OCI-LY7 (cell line): ENCODE results near the gene TP53I11. TPM values are rescaled to one million over a fixed set of nuclear protein-coding genes. Genes with fewer than 3 reads are reported as not detected.

Experiments used
- BruUV-seq: library from RNA; stranded (reverse); fragments of 400-500 nt; replicated peaks from 2 replicates; lab custom pipeline; 2021; lab: Mats Ljungman, UMichigan
- CTCF ChIA-PET: fragments of 300-600 bp; sonication (Branson Sonifier 250); formaldehyde crosslinking; loops from one replicate; lab custom pipeline; 2022; ENCODE audit warnings: antibody characterized with exemption; ENCODE audit not compliant: unreplicated experiment; lab: Charles Lee
- POLR2A ChIA-PET: fragments of 300-600 bp; sonication (Branson Sonifier 250); formaldehyde crosslinking; loops from one replicate; lab custom pipeline; 2022; ENCODE audit warnings: antibody characterized with exemption; lab: Charles Lee
- DNase-seq: peaks from one replicate; pipeline ENCODE4 v3.0.0-alpha.2; 2015; ENCODE audit warnings: low spot score
- H2AFZ ChIP-seq: fragments of 200-600 bp; sonication (generic), shearing (Covaris generic); 2 replicates; pipeline ENCODE4 v1.6.1; 2014; ENCODE audit warnings: mild to moderate bottlenecking, antibody characterized with exemption, low read length, moderate library complexity
- H3K27ac ChIP-seq: fragments of 200-600 bp; sonication (generic); 2 replicates; pipeline ENCODE4 v1.5.1; 2014; ENCODE audit warnings: mixed run types, low read depth, mild to moderate bottlenecking, moderate library complexity, low read length, inconsistent platforms; ENCODE audit not compliant: poor library complexity, severe bottlenecking
- H3K36me3 ChIP-seq: fragments of 200-600 bp; sonication (generic); 2 replicates; pipeline ENCODE4 v1.6.1; 2014; ENCODE audit warnings: mild to moderate bottlenecking, antibody characterized with exemption, low read length, moderate library complexity, mixed read lengths; ENCODE audit not compliant: insufficient read depth
- H3K4me1 ChIP-seq: fragments of 200-600 bp; sonication (generic); 2 replicates; pipeline ENCODE4 v1.5.1; 2014; ENCODE audit warnings: mild to moderate bottlenecking, low read length; ENCODE audit not compliant: insufficient read depth, poor library complexity, severe bottlenecking
- H3K4me2 ChIP-seq: fragments of 200-600 bp; sonication (generic); 2 replicates; pipeline ENCODE4 v1.6.1; 2014; ENCODE audit warnings: mild to moderate bottlenecking, low read length
- H3K4me3 ChIP-seq: fragments of 200-600 bp; sonication (generic); 2 replicates; pipeline ENCODE4 v1.5.1; 2014; ENCODE audit warnings: mild to moderate bottlenecking, low read depth, low read length; ENCODE audit not compliant: poor library complexity, severe bottlenecking
- H3K79me2 ChIP-seq: fragments of 200-600 bp; sonication (generic); 2 replicates; pipeline ENCODE4 v1.6.1; 2016; ENCODE audit warnings: low read depth, mild to moderate bottlenecking, low read length, moderate library complexity, mixed read lengths; ENCODE audit not compliant: insufficient read depth
- H3K9me2 ChIP-seq: fragments of 200-600 bp; sonication (generic); 2 replicates; pipeline ENCODE4 v1.6.1; 2016; ENCODE audit warnings: mild to moderate bottlenecking, low read length, mixed read lengths; ENCODE audit not compliant: insufficient read depth
- H3K9me3 ChIP-seq: fragments of 200-600 bp; sonication (generic); 2 replicates; pipeline ENCODE4 v1.6.1; 2014; ENCODE audit warnings: mild to moderate bottlenecking, mixed run types, low read length, mixed read lengths
- H4K20me1 ChIP-seq: fragments of 200-600 bp; sonication (generic); 2 replicates; pipeline ENCODE4 v1.6.1; 2014; ENCODE audit warnings: mild to moderate bottlenecking, antibody characterized with exemption, low read length, moderate library complexity, mixed read lengths; ENCODE audit not compliant: insufficient read depth
- EZH2phosphoT487 ChIP-seq: fragments of 200-600 bp; sonication (generic); IDR thresholded peaks from 2 replicates; pipeline ENCODE4 v1.6.1; 2018; ENCODE audit warnings: low read depth, borderline replicate concordance, mild to moderate bottlenecking, mixed run types, antibody characterized with exemption, low read length, moderate library complexity, mixed read lengths
- intact Hi-C: fragments of 100-400 bp; cut with micrococcal nuclease; formaldehyde crosslinking; loops from one replicate; pipeline ENCODE4 v1.10.0; 2022; ENCODE audit not compliant: unreplicated experiment
- total RNA-seq, 2 experiments: library from RNA; depleted of rRNA in 1 of 2; stranded (reverse); fragments of >200 nt in 1 of 2; shearing (Covaris generic) in 1 of 2; gene quantifications; 2 replicates each; pipeline ENCODE4 v1.2.3, GENCODE V29; 2014 to 2022
- TF ChIP-seq, protein P1 (sequence below): fragments of 200-600 bp; sonication (generic); conservative IDR thresholded peaks from 2 replicates; pipeline ENCODE4 v1.5.1; 2014; ENCODE audit warnings: mild to moderate bottlenecking, antibody characterized with exemption, low read length, moderate library complexity, mixed read lengths

Gene TP53I11
- total RNA-seq, 2 experiments from 2014 or later: 0.25 to 0.51 TPM

DNA sequence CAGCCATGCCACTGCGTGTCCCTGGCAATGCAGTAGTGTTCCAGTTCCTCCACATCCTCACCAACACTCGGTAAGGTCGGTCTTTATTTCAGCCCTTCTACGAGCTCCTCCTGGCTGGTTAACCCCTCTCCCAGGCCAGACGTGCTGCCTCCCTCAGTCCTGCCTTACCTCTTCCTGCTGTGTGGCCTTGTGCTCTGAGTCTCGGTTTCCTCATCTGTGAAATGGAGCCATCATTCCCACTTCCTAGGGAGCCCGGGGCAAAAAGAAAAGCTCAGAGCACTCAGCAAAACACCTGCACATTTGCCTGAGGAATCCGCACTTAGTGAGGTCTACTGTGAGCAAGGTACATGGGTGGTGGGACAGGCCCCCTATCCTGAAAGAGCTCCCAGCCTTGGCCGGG lies 9.8 kb downstream of the TP53I11 start:
- H3K36me3 ChIP-seq: no peaks in the 10 kb centered on the region
- no peaks in the 10 kb centered on the region for H4K20me1 ChIP-seq
- intact Hi-C loops: loop anchor here (5.0 kb wide), 1 partner anchor 91 kb away; no protein-coding TSS in a partner anchor
- no peak overlapping the region for H2AFZ ChIP-seq
- no peak for TF ChIP-seq EZH2phosphoT487
- TF ChIP-seq, protein P1, sequence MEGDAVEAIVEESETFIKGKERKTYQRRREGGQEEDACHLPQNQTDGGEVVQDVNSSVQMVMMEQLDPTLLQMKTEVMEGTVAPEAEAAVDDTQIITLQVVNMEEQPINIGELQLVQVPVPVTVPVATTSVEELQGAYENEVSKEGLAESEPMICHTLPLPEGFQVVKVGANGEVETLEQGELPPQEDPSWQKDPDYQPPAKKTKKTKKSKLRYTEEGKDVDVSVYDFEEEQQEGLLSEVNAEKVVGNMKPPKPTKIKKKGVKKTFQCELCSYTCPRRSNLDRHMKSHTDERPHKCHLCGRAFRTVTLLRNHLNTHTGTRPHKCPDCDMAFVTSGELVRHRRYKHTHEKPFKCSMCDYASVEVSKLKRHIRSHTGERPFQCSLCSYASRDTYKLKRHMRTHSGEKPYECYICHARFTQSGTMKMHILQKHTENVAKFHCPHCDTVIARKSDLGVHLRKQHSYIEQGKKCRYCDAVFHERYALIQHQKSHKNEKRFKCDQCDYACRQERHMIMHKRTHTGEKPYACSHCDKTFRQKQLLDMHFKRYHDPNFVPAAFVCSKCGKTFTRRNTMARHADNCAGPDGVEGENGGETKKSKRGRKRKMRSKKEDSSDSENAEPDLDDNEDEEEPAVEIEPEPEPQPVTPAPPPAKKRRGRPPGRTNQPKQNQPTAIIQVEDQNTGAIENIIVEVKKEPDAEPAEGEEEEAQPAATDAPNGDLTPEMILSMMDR: no peak
- H3K9me3 ChIP-seq: no peaks in the 10 kb centered on the region
- no peak for DNase-seq
- no peak overlapping the region for H3K4me3 ChIP-seq
- CTCF ChIA-PET: interaction anchor here (1.1 to 1.2 kb wide), 2 partner anchors 10 to 14 kb away, joined by 3 to 7 read pairs; no protein-coding TSS in a partner anchor
- no peaks in the 10 kb centered on the region for H3K9me2 ChIP-seq
- POLR2A ChIA-PET: interaction anchor here (1.1 kb wide), 1 partner anchor 145 kb away, joined by 3 read pairs; no protein-coding TSS in a partner anchor
- no peak overlapping the region for H3K27ac ChIP-seq
- no peak overlapping the region for H3K4me2 ChIP-seq
- H3K4me1 ChIP-seq: peaks cover 27% of the 10 kb centered on the region
- no peaks in the 10 kb centered on the region for H3K79me2 ChIP-seq
- no TSS peak for BruUV-seq

DNA sequence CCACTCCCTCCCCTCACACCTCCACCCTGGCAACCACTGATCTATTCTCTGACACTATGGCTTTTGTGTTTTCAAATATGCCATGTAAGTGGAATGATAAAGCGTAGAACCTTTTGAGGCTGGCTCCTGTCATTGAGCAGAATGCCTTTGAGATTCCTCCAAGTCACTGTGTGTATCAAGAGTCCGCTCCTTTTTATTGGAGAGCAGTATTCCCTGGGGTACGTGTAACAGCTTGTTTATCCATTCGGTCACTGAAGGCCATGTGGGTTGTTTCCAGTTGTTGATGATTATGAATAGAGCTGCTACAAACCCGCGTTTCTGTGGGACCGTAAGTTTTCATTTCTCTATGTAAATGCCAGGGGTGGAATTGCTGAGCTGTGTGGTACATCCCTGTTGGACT lies 10.3 kb downstream of the TP53I11 start:
- ChIA-PET CTCF (interaction anchor here (1.1 to 1.2 kb wide), 2 partner anchors 9 to 13 kb away, joined by 3 to 7 read pairs; no protein-coding TSS in a partner anchor), POLR2A (interaction anchor here (0.6 to 1.1 kb wide), 2 partner anchors 145 to 166 kb away, joined by 3 read pairs; no protein-coding TSS in a partner anchor)
- Histone ChIP-seq H3K9me3 (no peaks in the 10 kb centered on the region), H3K79me2 (no peaks in the 10 kb centered on the region), H3K4me1 (peaks cover 27% of the 10 kb centered on the region), H3K4me3 (no peak overlapping the region), H4K20me1 (no peaks in the 10 kb centered on the region), H3K36me3 (no peaks in the 10 kb centered on the region), H2AFZ (no peak overlapping the region), H3K27ac (no peak overlapping the region), H3K4me2 (no peak overlapping the region), H3K9me2 (no peaks in the 10 kb centered on the region)
- BruUV-seq: no TSS peak
- TF ChIP-seq EZH2phosphoT487: no peak
- TF ChIP-seq, protein P1: no peak
- no peak for DNase-seq
- intact Hi-C loops: loop anchor here (5.0 kb wide), 1 partner anchor 92 kb away; no protein-coding TSS in a partner anchor
